GM18868 (cell line): ENCODE results near the gene RPTN.

Experiments
- ATAC-seq: cut with Tn5 transposase; IDR thresholded peaks from one replicate; pipeline ENCODE4 v1.9.1; 2021; ENCODE audit warnings: mild to moderate bottlenecking, moderate library complexity; ENCODE audit not compliant: unreplicated experiment

Gene RPTN

DNA sequence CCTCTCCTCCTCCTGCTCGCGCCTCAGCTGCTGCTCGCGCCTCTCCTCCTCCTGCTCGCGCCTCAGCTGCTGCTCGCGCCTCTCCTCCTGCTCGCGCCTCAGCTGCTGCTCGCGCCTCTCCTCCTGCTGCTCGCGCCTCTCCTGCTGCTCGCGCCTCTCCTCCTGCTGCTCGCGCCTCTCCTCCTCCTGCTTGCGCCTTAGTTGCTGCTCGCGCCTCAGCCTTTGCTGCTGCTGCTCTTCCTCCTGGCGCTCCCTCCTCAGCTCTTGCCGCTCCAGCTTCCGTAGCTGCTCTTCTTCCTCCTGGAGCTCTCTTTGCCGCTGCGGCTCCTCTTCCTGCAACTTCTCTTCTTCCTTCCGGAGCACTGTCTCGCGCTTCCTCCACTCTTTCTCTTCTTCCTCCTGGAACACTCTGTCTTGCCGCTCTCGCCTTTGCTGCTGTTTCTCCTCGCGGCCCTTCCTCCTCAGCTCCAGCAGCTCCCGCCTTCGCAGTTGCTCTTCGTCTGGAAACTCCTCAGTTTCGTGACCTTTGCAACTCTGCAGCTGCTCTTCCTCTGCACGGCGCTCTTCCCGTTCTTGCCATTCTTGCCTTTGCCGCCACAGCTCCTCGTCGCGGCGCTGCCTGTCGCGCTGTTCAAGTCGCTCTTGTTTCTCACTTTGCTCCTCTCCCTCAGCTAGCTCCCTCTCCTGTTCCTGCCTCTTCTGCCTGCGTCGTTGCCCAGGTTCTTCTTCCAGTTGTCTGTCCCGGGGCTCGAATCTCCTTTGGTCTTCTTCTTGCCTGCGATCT lies 46.7 kb downstream of the RPTN start:
- ATAC-seq, result no peak

DNA sequence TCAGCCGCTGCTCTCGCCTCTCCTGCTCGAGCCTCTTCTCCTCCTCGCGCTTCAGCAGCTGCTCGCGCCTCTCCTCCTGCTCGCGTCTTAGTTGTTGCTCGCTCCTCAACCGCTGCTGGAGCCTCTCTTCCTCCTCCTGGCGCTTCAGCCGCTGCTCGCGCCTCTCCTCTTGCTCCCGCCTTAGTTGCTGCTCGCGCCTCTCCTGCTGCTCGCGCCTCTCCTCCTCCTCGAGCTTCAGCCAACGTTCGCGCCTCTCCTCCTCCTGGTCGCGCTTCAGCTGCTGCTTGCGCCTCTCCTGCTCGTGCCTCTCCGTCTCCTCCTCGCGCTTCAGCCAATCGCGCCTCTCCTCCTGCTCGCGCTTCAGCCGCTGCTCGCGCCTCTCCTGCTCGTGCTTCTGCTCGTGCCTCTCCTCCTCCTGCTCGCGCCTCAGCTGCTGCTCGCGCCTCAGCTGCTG lies 47.5 kb downstream of the RPTN start:
- ATAC-seq, result no peak

DNA sequence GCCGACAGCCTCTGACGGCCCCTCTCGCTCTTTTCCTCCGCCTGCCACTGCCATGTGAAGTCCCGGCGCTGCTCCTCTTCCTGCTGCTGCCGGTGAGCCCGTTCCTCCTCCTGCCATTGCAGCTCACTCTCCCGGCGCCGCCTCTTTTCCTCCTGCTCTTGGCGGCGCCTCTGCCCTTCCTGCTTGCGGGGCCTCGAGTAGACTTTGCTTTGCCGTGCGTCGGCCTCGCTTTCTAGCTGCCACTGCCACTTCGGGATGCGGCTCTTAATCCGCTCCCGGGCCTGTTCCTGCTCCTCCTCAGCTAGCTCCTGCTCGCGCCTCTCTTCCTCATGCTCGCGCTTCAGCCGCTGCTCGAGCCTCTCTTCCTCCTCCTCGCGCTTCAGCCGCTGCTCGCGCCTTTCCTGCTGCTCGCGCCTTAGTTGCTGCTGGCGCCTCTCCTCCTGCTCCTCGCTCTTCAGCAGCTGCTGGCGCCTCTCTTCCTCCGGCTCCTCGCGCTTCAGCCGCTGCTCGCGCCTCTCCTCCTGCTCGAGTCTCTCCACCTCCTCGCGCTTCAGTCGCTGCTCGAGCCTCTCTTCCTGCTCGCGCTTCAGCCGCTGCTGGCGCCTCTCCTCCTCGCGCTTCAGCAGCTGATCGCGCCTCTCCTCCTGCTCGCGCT lies 48.0 kb downstream of the RPTN start:
- ATAC-seq, result no peak

DNA sequence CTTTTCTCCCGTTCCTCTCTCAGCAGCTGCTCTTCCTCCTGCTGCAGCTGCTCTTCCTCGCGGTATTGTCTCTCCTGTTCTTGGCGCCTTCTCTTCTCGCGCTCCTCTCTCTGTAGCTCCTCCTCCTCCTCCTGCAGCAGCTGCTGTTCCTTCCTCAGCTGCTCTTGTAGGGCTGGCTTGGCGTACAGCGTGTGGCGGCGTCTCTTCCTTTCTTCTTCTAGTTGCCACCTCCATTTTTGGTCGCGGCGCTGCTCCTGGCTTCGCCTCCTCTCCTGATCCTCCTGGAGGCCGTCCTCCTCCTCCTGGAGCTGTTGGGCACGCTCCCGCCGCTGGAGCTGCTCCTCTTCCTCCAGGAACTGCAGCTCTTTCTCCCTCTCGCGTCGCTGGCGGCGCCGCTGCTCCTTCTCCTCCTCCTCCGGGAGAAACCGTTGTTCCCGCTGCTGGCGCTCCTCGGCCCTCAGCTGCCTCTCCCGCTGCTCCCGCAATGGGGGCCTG lies 48.6 kb downstream of the RPTN start:
- ATAC-seq, result no peak

DNA sequence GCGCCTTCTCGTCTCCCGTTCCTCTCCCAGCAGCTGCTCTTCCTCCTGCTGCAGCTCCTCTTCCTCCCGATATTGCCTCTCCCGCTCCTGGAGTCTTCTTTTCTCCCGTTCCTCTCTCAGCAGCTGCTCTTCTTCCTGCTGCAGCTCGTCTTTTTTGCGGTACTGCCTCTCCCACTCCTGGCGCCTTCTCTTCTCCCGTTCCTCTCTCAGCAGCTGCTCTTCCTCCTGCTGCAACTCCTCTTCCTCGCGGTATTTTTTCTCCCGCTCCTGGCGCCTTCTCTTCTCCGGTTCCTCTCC lies 49.1 kb downstream of the RPTN start:
- no peak for ATAC-seq

DNA sequence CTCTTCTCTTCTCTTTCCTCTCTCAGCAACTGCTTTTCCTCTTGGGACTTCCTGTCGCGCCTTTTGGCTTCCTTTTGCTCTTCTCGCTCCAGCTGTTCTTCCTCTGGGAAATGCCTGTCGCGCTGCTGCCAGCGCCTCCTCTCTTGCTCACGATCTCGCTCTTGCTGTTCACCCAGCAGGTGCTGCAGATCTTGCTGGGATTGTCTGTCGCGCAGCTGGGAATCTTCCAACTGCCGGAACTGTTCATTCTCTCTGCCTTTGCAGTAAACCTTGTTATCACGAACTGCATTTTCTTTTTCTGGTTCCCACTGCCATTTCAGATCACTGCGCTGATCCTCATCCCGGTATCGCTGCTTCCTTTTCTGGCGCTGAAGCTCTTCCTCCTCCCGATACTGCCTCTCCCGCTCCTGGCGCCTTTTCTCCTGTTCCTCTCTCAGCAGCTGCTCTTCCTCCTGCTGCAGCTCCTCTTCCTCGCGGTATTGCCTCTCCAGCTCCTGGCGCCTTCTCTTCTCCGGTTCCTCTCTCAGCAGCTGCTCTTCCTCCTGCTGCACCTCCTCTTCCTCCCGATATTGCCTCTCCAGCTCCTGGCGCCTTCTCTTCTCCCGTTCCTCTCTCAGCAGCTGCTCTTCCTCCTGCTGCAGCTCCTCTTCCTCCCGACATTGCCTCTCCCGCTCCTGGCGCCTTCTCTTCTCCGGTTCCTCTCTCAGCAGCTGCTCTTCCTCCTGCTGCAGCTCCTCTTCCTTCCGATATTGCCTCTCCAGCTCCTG lies 49.6 kb downstream of the RPTN start:
- ATAC-seq, result no peak

DNA sequence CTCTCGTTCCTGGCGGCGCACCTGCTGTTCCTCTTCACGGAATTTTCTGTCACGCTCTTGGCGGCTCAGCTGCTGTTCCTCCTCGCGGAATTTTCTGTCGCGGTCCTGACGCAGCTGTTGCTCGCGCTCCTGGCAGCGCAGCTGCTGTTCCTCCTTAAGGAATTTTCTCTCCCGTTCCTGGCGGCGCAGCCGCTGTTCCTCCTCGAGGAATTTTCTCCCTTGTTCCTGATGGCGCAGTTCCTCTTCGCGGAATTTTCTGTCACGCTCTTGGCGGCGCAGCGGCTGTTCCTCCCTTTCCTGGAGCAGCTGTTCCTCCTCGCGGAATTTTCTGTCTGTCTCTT lies 50.2 kb downstream of the RPTN start:
- ATAC-seq, result no peak

DNA sequence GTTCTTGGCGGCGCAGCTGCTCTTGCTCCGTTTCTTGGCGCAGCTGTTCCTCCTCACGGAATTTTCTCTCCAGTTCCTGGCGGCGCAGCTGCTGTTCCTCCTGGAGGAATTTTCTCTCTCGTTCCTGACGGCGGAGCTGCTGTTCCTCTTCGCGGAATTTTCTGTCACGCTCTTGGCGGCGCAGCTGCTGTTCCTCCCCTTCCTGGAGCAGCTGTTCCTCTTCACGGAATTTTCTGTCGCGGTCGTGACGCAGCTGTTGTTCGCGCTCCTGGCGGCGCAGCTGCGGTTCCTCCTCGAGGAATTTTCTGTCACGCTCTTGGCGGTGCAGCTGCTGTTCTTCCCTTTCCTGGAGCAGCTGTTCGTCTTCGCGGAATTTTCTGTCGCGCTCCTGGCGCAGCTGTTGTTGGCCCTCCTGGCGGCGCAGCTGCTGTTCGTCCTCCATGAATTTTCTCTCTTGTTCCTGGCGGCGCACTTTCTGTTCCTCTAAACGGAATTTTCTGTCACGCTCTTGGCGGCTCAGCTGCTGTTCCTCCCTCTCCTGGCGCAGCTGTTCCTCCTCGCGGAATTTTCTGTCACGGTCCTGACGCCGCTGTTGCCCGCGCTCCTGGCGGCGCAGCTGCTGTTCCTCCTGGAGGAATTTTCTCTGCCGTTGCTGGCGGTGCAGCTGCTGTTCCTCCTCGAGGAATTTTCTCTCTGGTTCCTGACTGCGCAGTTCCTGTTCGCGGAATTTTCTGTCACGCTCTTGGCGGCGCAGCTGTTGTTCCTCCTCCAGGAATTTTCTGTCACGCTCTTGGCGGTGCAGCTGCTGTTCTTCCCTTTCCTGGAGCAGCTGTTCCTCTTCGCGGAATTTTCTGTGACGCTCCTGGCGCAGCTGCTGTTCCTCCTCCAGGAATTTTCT lies 50.8 kb downstream of the RPTN start:
- ATAC-seq, result no peak

DNA sequence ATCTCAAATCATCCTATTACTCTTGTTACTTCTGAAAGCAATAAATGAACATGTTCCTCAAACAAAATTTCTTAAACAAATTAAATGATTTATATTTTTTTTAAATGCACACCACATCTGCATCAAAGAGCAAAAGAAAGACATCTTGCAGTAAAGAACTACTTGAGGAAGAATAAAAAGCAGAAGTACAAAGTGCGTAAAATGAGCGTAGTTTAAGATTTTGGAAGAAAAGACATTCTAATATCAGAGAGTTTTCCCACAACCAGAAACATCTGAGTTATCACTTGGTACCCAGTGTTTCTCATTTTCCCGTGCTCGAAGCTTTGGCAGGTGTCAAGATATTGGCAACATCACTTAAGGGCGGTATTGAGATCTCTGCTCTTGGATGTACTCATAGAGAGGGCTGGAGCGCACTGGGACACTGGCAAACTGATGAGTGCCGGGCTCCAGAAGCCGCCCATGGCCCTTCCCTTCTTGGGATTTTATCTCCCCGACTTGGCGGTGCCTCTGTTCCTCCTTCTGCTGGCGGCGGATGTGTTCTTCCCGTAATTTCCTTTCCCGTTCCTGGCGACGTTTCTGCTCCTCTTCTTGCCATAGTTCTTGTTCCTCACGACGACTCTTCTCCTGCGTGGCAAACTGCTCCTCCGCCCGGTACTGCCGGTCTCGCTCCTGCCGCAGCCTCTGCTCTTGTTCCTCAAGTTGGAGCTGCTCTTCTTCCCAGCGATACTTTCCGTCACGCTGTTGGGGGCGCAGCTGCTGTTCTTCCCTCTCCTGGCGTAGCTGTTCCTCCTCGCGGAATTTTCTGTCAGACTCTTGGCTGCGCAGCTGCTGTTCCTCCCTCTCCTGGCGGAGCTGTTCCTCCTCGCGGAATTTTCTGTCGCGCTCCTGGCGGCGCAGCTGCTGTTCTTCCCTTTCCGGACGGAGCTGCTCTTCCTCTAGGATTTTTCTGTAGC lies 51.7 kb downstream of the RPTN start:
- ATAC-seq, result no peak

DNA sequence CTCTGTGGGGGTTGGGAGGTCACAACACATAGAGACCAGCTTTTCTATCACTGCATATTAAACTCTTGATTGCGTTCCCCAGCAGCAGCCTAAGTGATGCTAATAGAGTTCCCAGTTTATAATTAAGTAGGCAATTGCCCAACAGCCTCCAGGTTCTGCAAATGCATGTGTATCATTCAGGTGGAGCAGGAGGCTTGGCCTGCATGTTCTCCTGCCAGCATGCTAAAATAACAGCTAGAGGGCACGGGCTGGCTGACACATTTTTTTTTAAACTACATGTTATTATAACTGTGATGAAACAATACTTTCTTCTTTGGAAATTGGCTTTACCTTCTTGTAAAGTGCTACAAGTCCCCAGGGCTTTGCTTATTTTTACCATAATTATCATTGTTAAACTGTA lies 54.2 kb downstream of the RPTN start:
- no peak for ATAC-seq
